Kidney capillary endothelial cell (primary cell): ENCODE measurements around the gene FBXL13.
"Not testable (repeated sequence)": the region's sequence is repeated elsewhere in the genome, so short reads cannot be mapped to it uniquely, and the experiment has no call there.

Experiments
- DNase-seq: peaks from one replicate; pipeline ENCODE4 v3.0.0-alpha.2; 2018; ENCODE audit warnings: low spot score

FBXL13 gene

DNA sequence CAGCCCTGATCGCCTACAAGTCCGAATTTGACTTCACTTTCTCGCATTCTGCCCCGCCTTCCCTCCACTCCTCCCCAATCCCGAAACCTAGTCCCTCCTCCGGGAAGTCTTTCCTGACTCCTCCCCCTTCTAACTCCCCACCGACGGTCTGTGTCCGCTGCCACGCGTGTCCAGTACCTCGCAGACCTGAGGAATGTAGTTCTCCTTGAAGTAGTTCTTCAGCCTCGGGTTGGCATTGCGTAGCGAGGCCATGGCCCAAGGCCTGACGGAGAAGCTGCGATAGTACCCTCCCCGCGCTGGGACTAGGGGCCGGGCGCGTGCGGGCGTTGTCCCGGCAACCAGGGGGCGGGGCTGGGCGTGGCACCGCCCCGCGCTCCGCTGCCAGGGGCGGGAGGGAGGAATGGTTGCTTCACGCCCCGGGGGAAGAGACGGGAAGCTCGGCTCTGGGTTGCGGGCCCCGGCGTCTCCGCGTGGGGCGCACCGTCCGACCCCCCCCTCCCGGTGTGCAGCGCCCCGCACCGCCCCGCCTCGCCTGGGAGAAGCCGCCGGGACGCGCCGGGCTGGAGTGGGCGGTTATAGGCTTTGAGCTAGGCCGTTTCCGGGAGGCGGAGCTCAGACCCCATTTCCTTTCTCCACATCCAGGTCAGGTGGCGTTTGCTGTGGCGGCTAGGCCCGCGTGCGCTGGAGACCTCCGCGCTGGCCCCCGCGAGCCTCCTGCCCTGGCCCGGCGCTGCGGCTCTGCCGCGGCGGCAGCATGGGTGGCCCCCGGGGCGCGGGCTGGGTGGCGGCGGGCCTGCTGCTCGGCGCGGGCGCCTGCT, at the start of gene FBXL13, which contains the start of gene ARMC10:
Gene FBXL13, minus strand, starts transcription at position 278 of the 818 bp plus-strand sequence.
Gene ARMC10, plus strand, starts transcription at position 622 of the 818 bp plus-strand sequence. Its CDS starts 133 bp downstream, at position 755.
- peak; percentile 86 for DNase-seq

GRCh38 chr7:103123529-103123928, 48.9 kb upstream of the FBXL13 start:
- DNase-seq = no peak

- DNase-seq = no peak
Observed at GRCh38 chr7:103121641-103122040, 47.0 kb upstream of the FBXL13 start.

- DNase-seq = no peak
Observed at GRCh38 chr7:103120362-103120761, 45.8 kb upstream of the FBXL13 start.

GRCh38 chr7:103119791-103120291, 45.2 kb upstream of the FBXL13 start:
- no peak for DNase-seq

GRCh38 chr7:103117465-103117864, 42.9 kb upstream of the FBXL13 start:
- no peak for DNase-seq

- DNase-seq = no peak
Observed at GRCh38 chr7:103116991-103117390, 42.4 kb upstream of the FBXL13 start.

GRCh38 chr7:103116511-103116910, 41.9 kb upstream of the FBXL13 start:
- DNase-seq = no peak

- no peak for DNase-seq
Observed at GRCh38 chr7:103115771-103116170, 41.2 kb upstream of the FBXL13 start.

- DNase-seq = no peak
Observed at GRCh38 chr7:103114576-103115008, 40.0 kb upstream of the FBXL13 start.

DNA sequence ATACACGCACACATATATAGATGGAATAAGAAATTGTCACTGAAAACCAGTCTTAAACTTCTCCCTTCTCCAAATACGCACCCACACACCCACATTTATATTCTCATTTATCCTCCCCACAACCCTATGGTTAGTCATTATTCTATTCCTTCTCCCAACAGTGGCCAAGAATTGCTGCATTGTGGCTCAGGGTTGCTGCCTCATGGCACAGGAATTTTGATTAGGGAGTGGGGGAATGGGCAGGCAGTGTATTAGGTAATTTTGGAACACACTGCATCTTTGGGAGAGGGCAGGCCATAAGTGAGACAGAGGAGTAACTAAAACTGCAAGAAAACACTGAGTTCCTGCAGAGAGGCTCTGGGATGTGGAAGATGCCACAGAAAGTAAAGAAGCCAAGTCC, 38.6 kb upstream of the FBXL13 start:
- peak; percentile 17 for DNase-seq

DNA sequence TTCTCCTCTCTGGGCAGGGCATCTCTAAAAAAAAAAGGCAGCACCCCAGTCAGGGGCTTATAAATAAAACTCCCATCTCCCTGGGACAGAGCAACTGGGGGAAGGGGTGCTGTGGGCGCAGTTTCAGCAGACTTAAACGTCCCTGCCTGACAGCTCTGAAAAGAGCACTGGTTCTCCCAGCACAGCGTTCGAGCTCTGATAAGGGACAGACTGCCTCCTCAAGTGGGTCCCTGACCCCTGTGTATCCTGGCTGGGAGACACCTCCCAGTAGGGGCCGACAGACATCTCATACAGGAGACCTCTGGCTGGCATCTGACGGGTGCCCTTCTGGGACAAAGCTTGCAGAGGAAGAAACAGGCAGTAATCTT, 32.1 kb upstream of the FBXL13 start:
- not testable (repeated sequence) for DNase-seq

DNA sequence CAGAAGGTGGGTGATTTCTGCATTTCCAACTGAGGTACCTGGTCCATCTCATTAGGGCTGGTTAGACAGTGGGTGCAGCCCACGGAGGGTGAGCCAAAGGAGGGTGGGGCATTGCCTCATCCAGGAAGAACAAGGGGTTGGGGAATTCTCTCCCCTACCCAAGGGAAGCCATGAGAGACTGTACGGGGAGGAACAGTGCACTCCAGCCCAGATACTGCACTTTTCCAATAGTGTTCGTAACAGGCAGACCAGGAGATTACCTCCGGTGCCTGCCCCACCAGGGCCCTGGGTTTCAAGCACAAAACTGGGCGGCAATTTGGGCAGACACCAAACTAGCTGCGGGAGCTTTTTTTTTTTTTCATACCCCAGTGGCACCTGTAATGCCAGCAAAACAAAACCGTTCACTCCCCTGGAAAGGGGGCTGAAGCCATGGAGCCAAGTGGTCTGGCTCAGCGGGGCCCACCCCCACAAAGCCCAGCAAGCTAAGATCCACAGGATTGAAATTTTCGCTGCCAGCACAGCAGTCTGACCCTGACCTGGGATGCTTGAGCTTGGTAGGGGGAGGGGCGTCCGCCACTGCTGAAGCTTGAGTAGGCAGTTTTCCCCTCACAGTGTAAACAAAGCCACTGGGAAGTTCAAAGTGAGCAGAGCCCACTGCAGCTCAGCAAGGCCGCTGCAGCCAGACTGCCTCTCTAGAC, 31.6 kb upstream of the FBXL13 start:
- no peak for DNase-seq

GRCh38 chr7:103101543-103101942, 26.9 kb upstream of the FBXL13 start:
- DNase-seq = no peak

- DNase-seq = no peak
Observed at GRCh38 chr7:103100348-103100747, 25.8 kb upstream of the FBXL13 start.

DNA sequence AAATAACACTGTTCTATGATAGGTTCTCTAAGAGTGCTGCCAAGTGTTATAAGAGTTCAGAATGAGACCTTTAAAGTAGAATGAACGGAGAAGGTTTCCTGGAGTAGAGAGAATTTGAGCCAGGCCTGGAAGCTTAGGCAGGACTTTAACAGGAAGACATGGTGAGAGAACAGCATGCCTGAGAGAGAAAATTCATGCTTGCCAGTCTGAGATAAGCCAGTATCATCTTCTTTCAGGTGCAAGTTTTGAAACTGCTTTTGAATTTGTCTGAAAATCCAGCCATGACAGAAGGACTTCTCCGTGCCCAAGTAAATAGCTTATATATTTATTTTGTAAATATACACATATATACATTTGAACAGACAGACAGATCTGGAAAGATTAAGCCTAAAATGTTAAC, 22.4 kb upstream of the FBXL13 start:
- DNase-seq = no peak

GRCh38 chr7:103095558-103095957, 21.0 kb upstream of the FBXL13 start:
- not testable (repeated sequence) for DNase-seq

GRCh38 chr7:103094102-103094501, 19.5 kb upstream of the FBXL13 start:
- DNase-seq = no peak

DNA sequence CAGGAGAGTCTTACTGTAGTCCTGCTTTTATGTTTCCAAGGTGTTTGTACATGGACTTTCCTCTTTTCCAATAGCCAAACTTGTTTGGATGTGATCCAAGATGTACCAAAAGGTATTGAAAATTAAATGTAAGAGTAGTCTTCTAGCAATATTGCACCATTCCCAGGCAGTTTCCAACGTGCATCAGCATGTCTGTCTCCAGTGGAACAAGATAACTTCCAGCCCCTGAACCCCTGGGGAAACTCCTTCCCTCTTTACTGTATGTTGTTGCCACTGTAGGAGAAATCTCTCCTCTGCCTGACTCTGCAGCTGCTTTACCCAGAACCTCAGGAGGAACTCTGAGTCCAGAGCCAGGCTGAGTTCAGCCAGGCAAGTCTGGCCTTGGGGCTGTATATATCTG, 18.8 kb upstream of the FBXL13 start:
- no peak for DNase-seq

DNA sequence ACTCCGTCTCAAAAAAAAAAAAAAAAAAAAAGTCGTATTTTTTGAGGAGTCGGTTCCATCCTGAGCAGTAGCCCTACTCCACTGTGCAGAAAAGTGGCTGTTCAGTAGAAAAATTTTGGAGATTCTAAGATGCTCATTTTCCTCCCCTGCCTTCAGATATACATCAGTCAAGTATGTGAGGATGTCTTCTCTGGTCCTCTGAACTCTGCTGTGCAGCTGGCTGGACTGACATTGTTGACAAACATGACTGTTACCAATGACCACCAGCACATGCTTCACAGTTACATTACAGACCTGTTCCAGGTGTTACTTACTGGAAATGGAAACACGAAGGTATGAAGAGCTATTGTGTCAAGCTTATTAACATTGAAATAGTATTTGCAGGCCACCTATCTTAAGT, 17.7 kb upstream of the FBXL13 start:
- DNase-seq = not testable (repeated sequence)

DNA sequence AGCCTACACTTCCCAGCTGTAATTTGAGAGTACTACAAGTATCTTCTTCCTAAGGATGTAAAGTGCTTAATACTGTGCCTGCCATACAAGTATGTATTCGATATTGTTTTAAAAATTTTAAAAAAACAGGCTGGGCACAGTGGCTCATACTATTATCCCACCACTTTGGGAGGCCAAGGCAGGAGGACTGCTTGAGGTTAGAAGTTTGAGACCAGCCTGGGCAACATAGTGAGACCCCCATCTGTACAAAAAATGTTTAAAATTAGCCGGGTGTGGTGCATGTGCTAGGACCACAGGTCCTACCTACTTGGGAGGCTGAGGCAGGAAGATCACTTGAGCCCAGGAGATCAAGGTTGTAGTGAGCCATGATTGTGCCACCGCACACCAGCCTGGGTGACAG, 8.6 kb upstream of the FBXL13 start:
- no peak for DNase-seq

DNA sequence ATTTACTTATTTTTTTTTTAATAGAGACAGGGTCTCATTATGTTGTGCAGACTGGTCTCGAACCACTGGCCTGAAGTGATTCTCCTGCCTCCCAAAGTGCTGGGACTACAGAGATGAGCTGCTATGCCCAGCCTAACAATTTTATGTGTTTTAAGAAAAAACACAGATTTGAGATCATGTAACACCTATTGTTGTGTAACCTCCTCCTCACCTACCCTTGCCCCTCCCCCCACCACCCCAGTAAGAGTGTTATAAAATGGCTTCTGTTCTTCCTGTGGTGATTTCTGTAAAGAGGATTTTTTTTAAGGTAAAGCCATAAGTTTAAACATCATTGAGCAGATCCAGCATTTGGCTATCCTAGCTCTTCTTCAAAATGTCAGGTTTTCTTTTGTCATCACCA, 7.9 kb upstream of the FBXL13 start:
- no peak for DNase-seq

- DNase-seq = no peak
Observed at GRCh38 chr7:103080923-103081322, 6.3 kb upstream of the FBXL13 start.
